Posterior vena cava (tissue), 2 donors: Measurements from ENCODE around the gene KRT36. TPM values are rescaled to one million over a fixed set of nuclear protein-coding genes. Genes with fewer than 3 reads are reported as not detected.

Experiments used
- DNase-seq: peaks from one replicate; pipeline ENCODE4 v3.0.0-alpha.2; 2020; ENCODE audit warnings: low spot score
- intact Hi-C, 2 donors: fragments of 100-400 bp; cut with DNase I; formaldehyde crosslinking; loops; one replicate each; pipeline versions ENCODE4 v1.14.1 to v1.14.2; 2022 to 2023
- total RNA-seq, 2 donors: library from RNA; stranded (reverse); fragmentation: NEBNext Ultra II Directional; extraction: Animal tissue kit (Norgen Biotek cat#: 25700); gene quantifications; one replicate each; pipeline ENCODE4 v1.2.1, GENCODE V29; 2021
- donor health status: DM: yes; HTN: yes; CAD: no.
- donor health status: DM: yes; HTN: yes; CAD: no.

The KRT36 gene
- total RNA-seq, 2 donors from 2014 or later: not detected

DNA sequence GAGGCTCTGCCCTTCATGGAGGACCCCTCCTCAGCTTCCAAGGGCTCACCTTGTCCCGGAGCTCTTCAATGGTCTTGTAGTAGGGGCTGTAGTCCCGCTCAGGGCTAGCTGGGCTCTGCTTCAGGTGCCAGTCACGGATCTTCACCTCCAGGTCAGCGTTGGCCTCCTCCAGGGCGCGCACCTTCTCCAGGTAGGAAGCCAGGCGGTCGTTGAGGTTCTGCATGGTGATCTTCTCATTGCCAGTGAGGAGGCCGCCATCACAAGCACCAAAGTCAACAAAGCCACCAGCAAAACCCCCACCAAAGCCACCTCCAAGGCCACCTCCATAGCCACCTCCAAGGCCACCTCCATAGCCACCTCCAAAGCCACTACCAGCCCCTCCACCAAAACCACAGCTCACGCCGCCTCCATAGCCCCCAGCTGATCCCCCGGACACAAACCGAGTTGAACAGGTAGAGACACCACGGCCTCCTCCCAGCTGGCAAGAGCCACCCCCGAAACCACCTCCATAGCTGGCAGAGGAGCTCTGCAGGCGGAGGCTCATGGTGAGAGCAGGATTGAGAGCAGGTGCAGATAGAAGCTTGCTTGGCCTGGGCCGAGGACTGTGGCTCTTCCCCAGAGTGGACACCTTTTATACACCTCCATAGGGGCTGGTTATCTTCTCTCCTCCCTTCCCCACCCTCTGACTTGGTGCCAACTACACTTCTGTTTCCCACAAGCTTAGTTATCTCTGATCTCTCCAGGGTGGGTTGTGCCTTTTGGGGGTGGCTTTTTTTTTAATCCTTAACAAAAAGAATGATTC lies 15.5 kb upstream of the KRT36 start, which contains the start of gene KRT13:
Gene KRT13, minus strand, starts transcription at position 606 of the 802 bp plus-strand sequence. Its CDS starts 62 bp downstream, at position 544.
- DNase-seq: no peak
- intact Hi-C loops: no loop called here

DNA sequence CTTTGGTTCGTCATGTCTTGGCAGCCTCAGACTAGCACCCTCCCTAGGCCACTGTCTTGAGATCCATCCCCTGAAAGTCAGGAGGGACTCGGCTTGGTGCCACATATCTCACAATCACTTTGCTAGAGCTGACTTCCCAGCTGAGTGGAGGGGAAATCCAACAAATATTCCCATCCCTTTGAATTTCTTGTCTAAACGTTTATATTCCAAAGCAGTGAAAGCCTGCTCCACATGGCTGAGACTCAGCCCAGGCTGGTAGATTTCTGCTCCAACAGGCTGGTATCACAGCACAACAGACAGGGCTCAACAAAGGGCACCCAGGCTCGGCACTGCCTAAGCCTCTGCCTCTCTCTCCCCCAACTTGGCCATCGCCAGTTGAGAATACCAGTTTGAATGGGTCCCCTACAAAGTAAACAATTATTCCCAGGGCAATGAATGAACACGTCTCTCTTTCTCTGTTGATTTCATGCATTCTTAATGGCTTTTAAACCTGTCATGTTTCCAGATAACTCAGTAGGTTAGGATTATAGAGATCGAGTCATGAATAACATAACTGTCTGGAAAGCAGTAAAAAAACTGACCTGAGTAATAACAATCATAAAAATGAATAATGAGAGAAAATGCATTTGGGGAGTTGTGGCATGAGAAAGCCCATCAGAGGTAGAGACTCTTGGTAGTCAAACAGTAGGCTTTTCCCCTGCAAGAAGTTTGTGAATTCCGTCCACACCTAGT lies 14.7 kb upstream of the KRT36 start:
- intact Hi-C loops: no loop called here
- DNase-seq: no peak

DNA sequence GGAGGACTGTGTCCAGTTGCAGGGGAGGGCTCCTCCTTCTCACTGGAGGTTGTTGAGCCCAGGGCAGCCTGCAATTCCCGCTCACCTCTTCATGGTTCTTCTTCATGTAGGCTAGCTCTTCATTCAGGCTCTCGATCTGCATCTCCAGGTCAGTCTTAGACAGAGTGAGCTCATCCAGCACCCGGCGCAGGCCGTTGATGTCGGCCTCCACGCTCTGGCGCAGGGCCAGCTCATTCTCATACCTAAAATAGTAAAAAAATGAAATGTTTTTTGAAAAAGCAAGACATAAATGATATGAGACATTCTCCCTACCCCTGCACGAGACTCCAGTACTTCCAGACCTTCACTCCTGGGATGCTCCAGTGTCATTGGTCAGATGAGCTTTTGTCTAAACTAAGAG lies 13.5 kb upstream of the KRT36 start:
- DNase-seq: no peak
- intact Hi-C loops: no loop called here

DNA sequence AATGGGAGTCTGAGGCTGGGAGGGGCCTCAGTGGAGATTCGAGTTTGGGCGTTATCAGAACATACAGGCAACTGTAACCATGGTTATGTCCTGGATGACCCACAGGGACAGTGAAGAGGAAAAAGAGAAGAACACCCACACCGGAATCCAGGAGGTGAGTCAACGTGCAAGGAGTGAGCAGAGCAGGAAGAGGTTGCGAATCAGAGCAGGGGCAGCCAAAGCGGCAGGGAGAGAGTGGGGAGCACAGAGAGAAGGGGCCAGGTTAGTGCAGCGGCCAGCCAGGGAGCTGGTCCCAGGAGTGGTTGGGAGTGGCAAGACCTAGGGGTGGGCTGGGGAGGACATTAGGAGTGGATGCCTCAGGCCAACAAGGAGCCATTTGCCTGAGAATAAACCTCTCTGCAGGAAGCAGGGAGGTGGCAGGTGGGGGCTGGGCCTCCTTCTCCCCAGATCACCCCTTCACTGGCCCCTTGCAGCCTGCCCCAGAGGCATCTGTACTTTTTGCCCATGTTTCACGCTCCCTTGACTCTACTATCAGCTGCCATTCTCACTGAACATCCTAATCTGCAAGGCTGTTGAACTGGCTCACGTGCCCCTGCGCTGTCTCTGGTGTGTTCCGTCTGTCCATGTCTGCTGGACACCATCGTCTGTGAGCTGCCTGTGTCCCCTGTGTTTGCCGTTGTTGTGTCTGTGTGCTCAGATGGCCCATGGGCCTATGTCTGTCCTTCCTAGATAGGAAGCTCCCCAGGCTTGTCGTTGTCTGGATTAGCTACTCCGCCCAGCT lies 10.6 kb upstream of the KRT36 start:
- no peak for DNase-seq
- intact Hi-C loops: no loop called here

DNA sequence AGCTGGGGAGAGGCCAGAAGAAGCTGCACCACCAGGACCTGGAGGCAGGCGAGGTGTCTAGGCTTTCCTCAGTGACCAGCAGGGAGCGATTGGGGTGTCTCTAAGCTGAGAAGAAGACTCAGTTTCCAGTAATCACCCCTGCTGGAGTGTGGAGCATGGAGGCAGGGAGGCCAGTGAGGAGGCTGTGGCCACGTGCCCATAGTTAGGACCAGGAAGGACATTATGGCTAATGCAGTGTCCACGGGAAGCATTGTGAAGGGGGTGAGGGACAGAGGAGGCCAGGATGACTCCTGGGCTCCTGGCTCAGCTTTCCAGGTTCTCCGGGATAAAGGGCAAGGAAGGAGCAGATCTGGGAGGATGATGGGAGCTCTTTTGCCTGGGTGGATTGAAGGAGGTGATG lies 10.0 kb upstream of the KRT36 start:
- intact Hi-C loops: no loop called here
- no peak for DNase-seq

DNA sequence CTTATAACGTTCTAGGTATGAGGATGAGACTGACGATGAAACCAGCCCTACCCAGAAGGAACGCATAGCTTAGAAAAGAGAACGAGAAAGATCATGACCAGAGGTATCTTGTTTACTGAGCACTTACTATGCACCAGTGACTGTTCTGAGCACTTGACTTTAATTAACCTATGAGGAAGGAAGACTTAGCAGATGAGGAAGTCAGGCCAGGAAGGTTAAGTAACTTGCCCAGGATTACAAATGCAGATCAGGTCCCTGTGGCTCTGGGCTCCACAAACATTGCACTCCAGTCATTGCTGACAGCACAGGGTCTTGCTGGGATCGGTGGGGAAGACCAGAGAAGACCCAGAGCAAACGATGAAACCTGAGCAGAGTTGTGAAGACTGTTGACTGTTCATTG lies 8.6 kb upstream of the KRT36 start:
- DNase-seq: no peak
- intact Hi-C loops: no loop called here

DNA sequence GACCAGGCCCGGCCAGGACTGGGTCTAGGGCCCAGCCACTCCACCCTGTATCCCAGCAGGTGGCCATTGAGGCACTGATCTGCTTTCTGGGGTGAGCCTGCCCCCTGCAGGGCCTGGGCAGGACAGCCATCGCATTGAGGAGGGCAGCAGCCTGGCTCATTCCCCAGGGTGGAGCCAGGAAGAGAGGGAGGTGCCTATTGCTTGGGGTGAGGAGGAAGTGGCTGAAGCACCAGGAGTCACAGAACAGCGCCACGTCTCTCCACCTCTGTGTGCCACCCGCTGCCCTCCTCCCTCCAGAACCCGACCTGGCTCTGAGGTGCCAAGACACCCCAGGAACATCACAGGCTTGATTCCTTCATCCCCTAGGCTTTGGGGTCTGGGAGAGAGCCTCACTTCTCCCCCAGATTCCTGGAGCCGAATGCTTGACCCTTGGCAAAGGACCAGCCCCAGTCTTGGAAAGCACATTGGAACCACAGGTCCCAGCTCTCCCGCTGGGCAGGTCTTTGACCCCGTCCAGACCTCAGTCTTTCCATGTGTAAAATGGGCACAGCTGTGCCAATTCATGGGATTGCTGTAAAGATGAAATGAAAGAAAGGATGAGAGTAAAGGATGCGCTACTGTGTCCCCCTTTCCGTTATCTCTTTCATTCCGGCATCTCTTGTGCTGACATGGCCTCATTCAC lies 7.2 kb upstream of the KRT36 start:
- peak; percentile 92 for DNase-seq
- intact Hi-C loops: no loop called here

DNA sequence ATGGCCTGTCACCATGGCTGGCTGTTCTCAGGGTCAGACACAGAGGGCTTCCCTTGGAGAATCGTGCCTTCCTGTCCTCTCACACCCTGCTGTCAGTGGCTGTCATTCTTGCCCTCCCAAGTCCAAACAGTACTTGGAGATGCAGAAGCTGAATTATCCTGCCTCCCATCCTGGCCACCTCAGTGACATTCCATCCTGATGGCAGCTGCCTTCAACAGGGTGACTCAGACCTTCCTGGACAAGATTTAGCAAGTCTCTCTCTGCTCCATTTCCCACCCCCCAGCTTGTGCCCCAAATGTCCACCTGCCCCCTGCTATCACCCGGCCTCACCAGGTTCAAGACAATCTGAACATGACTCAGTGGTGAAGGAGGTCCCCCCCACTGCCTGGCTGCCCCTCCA lies 4.8 kb upstream of the KRT36 start:
- intact Hi-C loops: no loop called here
- DNase-seq: no peak

DNA sequence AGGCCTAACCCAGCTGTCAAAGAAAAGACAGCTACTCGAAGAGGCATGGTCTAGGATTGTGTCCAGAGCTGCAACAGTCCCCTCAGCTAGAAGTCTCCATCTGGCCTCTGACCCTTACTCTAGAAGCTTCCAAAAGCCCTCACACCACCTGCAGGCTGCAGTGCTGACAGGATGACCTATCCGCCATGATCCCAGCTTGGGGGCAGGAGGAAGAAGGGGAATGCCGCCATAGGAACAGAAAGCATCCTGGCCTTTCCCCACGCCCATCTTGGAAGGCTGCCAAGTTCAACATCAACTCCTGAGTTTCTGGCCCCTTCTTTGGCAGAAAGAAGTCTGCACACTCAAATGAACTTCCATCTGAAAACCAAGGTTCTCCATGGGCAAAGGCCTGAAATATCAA lies 3.1 kb upstream of the KRT36 start:
- intact Hi-C loops: no loop called here
- peak; percentile 71 for DNase-seq

DNA sequence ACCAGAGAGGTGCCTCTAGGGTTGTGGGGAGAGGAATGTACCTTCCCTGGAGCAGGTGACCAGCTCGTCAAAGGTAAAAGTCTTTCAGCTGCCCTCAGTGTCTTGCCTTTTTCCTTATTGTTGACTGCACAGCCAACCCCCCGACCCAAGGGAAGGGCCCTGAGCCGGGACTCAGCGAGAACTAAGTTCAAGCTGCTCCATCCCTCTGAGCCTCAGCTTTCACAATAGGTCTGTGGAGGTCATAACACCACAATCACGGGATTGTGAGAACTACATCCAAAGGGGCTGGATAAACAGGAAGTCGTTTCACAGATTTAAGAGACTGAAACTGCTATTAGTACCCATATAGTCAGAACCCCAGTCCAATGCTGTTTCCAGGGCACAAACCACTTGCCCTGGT lies 2.6 kb upstream of the KRT36 start:
- intact Hi-C loops: no loop called here
- DNase-seq: peak; percentile 54

DNA sequence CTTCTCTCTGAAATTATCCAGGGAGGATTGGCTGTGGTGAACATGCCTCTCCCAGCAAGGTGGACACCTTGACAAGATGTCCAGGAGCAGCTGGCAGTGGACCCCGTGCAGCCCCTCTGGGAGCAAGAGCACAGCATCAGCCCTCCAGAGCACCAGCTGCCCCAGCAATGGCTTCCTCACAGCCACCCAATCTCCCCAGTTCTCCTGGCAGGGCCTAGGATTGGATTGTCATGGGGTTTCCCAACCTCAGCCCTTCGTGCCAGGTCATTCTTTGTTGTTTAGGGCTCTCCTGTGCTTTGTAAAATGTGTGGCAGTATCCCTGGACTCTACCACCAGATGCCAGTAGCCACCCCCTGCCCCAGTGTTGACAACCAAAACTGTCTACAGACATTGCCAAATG lies 1.8 kb upstream of the KRT36 start:
- peak; percentile 76 for DNase-seq

DNA sequence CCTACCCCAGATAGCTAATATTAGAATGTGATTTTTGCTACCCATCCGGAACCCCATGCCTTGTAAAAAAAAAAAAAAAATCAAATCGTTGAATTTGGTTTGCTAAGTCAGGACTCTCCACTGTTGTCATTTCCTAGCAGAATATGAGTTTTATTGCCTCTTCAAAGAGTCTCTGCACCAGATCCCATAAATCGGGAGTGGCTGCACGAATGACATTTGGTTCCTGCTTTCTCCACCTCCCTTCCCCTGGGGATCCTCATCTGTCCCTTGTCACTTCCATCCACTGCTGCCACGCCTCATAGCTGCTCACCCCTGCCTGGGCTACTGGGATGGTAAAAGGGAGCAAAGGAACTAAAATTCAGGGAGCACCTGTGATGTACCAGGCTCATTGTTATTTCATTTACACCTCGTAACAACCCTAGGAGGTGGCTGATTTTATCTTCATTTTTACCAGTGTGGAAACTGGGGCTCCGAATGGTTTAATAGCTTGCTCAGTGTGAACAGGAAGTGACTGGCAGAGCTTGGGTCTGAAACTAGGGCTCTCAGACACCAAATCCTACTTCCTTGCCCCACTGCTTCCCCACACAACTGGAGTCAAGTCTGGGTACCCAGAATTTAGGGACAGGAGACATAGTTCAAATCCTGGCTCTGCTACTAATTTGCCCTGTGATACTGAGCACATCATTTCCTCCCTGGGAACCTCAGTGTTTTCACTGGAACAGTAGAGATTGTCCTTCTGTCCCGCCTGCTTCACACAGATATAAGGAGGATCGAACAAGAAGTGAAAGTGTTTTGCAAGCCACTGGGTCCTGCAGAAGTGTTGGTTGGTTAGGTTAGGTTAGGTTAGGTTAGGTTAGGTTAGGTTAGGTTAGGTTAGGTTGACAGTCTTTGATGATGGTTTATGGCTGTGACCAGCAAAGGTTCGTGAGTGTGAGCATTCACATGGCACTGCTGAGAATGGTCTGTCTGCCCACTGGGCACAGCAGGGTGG lies 585 bp upstream of the KRT36 start:
- intact Hi-C loops: no loop called here
- DNase-seq: peak; percentile 22

More for the DNA sequence above, 1.8 kb upstream of the KRT36 start:
- intact Hi-C loops: no loop called here

DNA sequence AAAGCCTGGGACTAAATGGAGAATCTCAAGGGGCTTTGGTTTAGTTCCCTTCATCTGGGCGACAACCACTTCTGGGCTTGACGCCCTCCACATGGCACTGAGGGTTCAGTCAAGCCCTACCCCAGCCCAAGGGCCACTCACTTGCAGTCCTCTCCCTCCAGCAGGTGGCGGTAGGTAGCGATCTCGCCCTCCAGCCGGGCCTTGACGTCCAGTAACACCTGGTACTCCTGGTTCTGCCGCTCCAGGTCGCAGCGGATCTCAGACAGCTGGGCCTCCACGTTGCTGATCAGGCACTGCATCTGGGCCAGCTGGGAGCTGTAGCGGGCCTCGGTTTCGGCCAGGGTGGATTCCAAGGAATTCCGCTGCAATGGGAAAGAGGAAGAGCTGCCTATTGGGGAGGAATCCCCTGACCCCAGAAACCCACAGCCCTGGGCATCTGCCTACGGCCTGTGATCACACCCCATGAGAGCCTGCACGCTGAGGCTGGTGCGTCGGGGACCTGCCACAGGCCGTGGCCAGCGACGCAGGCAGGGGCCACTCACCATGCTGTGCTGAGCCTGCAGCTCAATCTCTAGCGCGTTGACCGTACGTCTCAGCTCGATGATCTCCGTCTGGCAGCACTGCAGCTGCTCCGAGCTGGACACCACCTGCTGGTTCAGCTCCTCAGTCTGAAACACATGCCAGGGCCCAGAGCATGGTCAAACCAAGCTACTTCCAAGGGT lies 2.7 kb downstream of the KRT36 start:
- intact Hi-C loops: no loop called here
- DNase-seq: peak; percentile 83

DNA sequence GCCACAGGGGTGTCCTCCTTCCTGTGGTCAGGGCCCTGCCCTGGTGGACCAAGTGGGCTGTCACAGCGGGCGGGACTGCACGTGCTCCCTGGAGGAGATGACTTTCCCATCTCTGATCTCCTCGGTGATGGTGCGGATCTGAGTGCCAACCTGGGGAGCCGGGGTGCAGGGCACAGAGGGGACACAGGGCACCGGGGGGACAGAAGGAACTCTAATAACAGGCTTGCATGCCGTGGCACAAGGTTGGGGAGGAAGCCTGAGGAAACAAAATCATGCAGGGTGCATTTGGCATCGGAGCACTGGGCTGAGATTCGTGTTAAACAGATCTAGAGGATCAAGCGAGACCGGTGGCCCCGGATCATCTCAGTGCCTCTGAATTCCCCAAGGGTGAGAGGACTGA lies 3.4 kb downstream of the KRT36 start:
- peak; percentile 62 for DNase-seq
- intact Hi-C loops: no loop called here

DNA sequence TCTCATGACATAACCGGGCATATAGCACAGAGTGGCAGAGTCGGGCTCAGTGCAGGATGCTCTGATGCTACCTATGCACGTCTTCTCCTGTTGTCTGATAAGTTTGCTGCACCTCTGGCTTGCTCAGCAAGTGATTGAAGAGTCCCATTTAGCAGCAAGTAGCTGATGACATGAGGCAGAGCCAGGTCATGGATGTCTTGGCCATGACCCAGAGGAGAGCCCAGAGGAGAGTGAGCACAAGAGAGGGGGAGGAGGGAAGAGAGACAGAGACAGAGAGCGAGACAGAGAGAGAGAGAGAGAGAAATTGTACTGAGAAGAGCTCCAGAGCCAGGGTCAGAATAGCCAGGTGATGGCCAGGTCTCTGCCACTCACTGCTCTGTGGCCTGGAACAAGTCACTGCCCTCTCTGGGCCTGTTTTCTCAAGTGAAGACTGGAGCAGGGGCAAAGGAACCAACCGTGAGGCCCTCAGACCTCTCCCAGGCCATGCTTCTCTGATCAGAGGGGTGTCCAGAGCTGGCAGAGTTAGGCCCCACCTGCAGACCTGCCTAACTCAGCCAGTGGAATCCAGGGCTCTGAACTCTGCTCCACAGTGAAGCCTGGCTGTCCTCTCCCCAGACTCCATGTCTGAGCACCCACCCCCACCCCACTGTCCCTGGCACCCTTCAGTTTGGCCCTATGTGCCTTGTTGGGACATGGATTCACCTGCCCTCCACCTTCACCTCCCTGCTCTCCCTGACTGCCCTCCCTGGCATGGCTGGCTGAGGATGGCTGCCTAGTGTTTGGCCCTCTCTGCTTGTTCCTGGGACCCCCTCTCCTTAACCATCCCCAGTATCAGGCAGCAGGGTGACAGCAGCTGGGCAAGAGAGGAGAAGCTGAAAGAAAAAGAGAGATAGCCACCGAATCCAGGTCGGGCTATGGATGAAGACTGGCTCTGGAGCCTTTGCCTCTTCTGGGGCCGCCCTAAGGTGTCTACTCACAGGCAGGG lies 4.5 kb downstream of the KRT36 start:
- peak; percentile 38 for DNase-seq
- intact Hi-C loops: no loop called here

DNA sequence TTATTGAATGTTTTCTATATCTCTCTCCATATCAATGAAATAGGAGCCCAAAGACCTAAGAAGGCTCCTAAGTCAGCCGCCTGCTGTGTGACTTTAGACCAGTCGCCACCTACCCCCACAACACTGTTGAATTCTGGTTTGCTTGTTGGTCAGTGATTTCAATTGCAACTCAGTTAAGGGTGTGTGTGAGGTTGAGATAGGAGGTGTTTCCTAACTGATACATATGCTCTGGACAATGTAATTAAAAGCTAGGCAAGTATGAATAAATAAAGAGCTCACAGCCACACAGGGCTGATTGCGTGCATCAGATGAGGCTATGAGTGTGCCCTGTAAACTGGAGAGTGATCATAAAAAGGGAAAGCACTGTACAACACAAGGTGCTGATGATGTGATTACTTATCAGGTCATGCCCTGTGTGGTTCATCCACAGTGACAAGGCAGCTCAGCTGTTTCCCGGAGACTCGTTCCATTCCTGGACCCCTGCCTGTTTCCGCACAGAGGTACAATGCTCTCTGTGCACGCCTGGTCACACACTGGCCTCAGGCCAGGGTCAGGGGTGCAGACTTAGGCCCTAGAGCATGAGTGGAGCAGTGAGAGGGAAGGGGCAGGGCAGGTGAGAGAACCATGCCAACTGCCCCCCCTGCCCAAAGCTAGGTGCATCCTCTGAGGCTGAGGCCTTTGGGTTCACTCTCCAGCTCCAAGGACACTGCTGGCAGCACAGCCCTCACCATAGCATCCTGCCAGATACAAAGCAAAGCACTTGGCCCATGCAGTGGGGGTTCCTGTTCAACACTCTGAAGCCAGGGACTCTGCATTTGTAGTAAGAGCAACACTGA lies 5.5 kb downstream of the KRT36 start:
- DNase-seq: peak; percentile 66
- intact Hi-C loops: no loop called here
